Fibroblast of mammary gland (primary cell): Measurements from ENCODE around the gene SYNJ2.
A peak's percentile ranks its signal among the peaks of the same experiment; 100 is the strongest.

ENCODE experiments used
- DNase-seq: peaks from one replicate; pipeline ENCODE4 v3.0.0-alpha.2; 2010; ENCODE audit warnings: low read depth
- H3K4me3 ChIP-seq: 2 replicates; pipeline ENCODE4 v1.5.1; 2011; ENCODE audit warnings: low read depth, mild to moderate bottlenecking, low read length, moderate library complexity; ENCODE audit not compliant: control insufficient read depth
- CTCF ChIP-seq: conservative IDR thresholded peaks from 2 replicates; pipeline ENCODE4 v1.5.1; 2011; ENCODE audit warnings: low read depth, low read length, inconsistent platforms; ENCODE audit not compliant: control insufficient read depth, insufficient read depth

SYNJ2 gene

GRCh38 chr6:158026054-158026900 is 44.6 kb downstream of the SYNJ2 start:
- H3K4me3 ChIP-seq, result peak overlapping the region; percentile 22
- peak; percentile 49 for TF ChIP-seq CTCF
- peak; percentile 99 for DNase-seq

GRCh38 chr6:158026901-158027589 is 45.4 kb downstream of the SYNJ2 start:
- no peak for DNase-seq

DNA sequence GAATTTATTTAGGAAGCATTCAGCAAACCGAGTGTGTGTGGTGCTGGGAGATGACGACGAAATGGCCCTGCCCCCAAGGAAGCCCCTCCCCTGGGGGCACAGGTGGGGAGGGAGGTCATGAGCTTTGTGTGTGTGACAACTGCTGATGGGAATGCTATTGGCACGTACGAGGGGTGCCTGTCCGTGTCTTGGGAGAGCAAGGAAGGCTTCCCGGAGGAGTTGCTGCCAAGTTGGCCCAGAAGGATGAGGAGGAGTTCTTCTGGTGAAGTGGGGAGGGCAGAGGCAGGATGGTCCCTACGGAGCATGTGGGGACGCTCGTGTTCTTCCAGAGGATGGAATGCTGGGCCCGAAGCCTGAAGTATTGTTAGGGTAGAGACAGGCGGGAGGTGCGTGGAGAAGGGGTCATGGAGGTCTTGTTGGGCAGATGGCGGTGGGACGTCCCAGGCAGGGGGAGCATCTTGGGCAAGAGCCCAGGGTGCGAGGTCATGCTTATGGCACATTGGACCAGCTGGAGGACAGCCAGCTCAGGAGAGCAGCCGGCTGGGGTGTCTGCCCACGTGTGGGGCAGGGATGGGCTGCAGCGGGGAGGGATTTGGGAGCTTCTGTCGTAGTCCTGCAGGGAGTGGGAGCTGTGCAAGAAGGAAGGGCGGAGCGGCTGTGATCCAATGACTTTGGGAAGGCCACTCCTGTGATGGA is 46.1 kb downstream of the SYNJ2 start:
- DNase-seq, result peak; percentile 33
- no peak overlapping the region for H3K4me3 ChIP-seq
- no peak for TF ChIP-seq CTCF

More at GRCh38 chr6:158026901-158027589, 45.4 kb downstream of the SYNJ2 start:
- H3K4me3 ChIP-seq, result no peak overlapping the region
- TF ChIP-seq CTCF, result no peak

GRCh38 chr6:158028421-158028820 is 46.8 kb downstream of the SYNJ2 start:
- DNase-seq, result no peak
- TF ChIP-seq CTCF, result no peak

GRCh38 chr6:158028876-158029275 is 47.2 kb downstream of the SYNJ2 start:
- H3K4me3 ChIP-seq, result no peak overlapping the region
- DNase-seq, result no peak
- no peak for TF ChIP-seq CTCF

More at GRCh38 chr6:158028421-158028820, 46.8 kb downstream of the SYNJ2 start:
- no peak overlapping the region for H3K4me3 ChIP-seq

DNA sequence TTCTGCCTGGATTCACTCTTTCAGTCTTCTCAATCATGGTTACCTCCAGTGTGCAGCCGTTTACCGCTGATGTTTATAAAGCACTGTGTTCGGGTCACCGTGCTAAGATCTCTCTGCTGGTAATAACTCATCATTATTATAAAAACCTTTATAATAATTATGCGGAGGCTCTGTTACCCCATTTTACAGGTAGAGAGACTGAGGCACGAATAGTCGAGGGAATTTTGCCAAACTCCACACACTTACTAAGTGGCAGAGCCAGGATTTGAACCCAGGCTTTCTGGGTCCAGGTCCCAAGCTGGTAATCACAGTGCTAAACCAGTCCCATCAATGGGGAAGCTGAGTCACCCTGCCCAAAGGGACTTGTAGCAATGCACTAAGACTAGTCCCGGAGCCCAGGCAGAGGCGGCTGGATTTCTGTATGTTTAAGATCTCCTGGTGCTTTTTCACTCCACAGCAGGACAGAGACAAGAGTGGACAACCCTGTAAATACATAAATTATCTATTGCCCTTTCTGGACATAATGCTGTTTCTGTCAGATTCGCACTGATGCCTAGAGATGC is 48.1 kb downstream of the SYNJ2 start:
- no peak for TF ChIP-seq CTCF
- no peak overlapping the region for H3K4me3 ChIP-seq
- peak; percentile 42 for DNase-seq
